ENCODE results near the gene NCKAP5.

GRCh38 chr2:132953771-132954170 lies 614.5 kb downstream of the NCKAP5 start:
- no peak for TF ChIP-seq REST (IDR thresholded peaks at IDR 0.05; ENCODE audit: insufficient read depth in 1 of 2, low read depth in 2 of 2, low read length in 2 of 2)
- no peak for TF ChIP-seq POLR2AphosphoS5 (IDR thresholded peaks at IDR 0.05; ENCODE audit: low read depth, low read length)
- no peak for TF ChIP-seq SIN3A (IDR thresholded peaks at IDR 0.05; ENCODE audit: borderline replicate concordance, insufficient read depth, low read length)
- TF ChIP-seq TAF1 (IDR thresholded peaks at IDR 0.05; ENCODE audit: borderline replicate concordance, insufficient read depth, low read length): no peak

Measured in PFSK-1 (cell line).